Trophoblast cell (in vitro differentiated cells and primary cell): ENCODE measurements around the gene NR1D2.
"Not testable (repeated sequence)": the region's sequence is repeated elsewhere in the genome, so short reads cannot be mapped to it uniquely, and the experiment has no call there.

Experiments used
- DNase-seq, 2 donors: peaks; one replicate each; pipeline ENCODE4 v3.0.0-alpha.2; 2016
- H2AFZ ChIP-seq: 2 replicates; pipeline ENCODE4 v1.6.1; 2013; ENCODE audit warnings: low read length, moderate library complexity, mild to moderate bottlenecking; ENCODE audit not compliant: insufficient read depth, poor library complexity
- H2AK5ac ChIP-seq: 2 replicates; pipeline ENCODE4 v1.6.1; 2013; ENCODE audit warnings: mild to moderate bottlenecking, low read length
- H2BK120ac ChIP-seq: 2 replicates; pipeline ENCODE4 v1.6.1; 2013; ENCODE audit warnings: low read length, mild to moderate bottlenecking, moderate library complexity; ENCODE audit not compliant: insufficient read depth, poor library complexity
- H2BK12ac ChIP-seq: 2 replicates; pipeline ENCODE4 v1.6.1; 2013; ENCODE audit warnings: mild to moderate bottlenecking, low read length, moderate library complexity
- H2BK5ac ChIP-seq: 2 replicates; pipeline ENCODE4 v1.6.1; 2013; ENCODE audit warnings: low read length, low read depth, moderate library complexity, mild to moderate bottlenecking; ENCODE audit not compliant: poor library complexity
- H3K14ac ChIP-seq: 2 replicates; pipeline ENCODE4 v1.6.1; 2013; ENCODE audit warnings: mild to moderate bottlenecking, low read length
- H3K18ac ChIP-seq: 2 replicates; pipeline ENCODE4 v1.6.1; 2013; ENCODE audit warnings: mild to moderate bottlenecking, low read length
- H3K23ac ChIP-seq: 2 replicates; pipeline ENCODE4 v1.6.1; 2013; ENCODE audit warnings: low read length
- H3K27ac ChIP-seq: 2 replicates; pipeline ENCODE4 v1.5.1; 2013; ENCODE audit warnings: low read depth, mild to moderate bottlenecking, inconsistent platforms, low read length, moderate library complexity
- H3K27me3 ChIP-seq: 2 replicates; pipeline ENCODE4 v1.6.1; 2013; ENCODE audit warnings: inconsistent platforms, mild to moderate bottlenecking, low read length, moderate library complexity; ENCODE audit not compliant: insufficient read depth
- H3K36me3 ChIP-seq, 2 experiments: 1 replicate in 1 of 2; 2 replicates in 1 of 2; pipeline ENCODE4 v1.6.1; 2013; ENCODE audit warnings: low read length in 2 of 2, mild to moderate bottlenecking in 2 of 2, moderate library complexity in 1 of 2; ENCODE audit not compliant: insufficient read depth in 2 of 2, control insufficient read depth in 1 of 2
- H3K4ac ChIP-seq: 2 replicates; pipeline ENCODE4 v1.6.1; 2013; ENCODE audit warnings: low read depth, mild to moderate bottlenecking, low read length, moderate library complexity
- H3K4me1 ChIP-seq, 2 experiments: 1 replicate in 1 of 2; 2 replicates in 1 of 2; pipeline ENCODE4 v1.6.1; 2013; ENCODE audit warnings: low read length in 2 of 2, mild to moderate bottlenecking in 2 of 2, moderate library complexity in 1 of 2; ENCODE audit not compliant: insufficient read depth in 2 of 2, control insufficient read depth in 1 of 2
- H3K4me2 ChIP-seq: 2 replicates; pipeline ENCODE4 v1.6.1; 2013; ENCODE audit warnings: inconsistent platforms, mild to moderate bottlenecking, low read length, moderate library complexity
- H3K4me3 ChIP-seq: 2 replicates; pipeline ENCODE4 v1.5.1; 2013; ENCODE audit warnings: mild to moderate bottlenecking, low read depth, low read length, inconsistent platforms
- H3K79me1 ChIP-seq: one replicate; pipeline ENCODE4 v1.6.1; 2013; ENCODE audit warnings: low read length
- H3K79me2 ChIP-seq: 2 replicates; pipeline ENCODE4 v1.6.1; 2013; ENCODE audit warnings: low read length, mild to moderate bottlenecking; ENCODE audit not compliant: control insufficient read depth, insufficient read depth, poor library complexity
- H3K9ac ChIP-seq: 2 replicates; pipeline ENCODE4 v1.6.1; 2013; ENCODE audit warnings: mild to moderate bottlenecking, low read length
- H3K9me3 ChIP-seq: 2 replicates; pipeline ENCODE4 v1.6.1; 2013; ENCODE audit warnings: low read depth, mild to moderate bottlenecking, control low read depth, inconsistent platforms, low read length; ENCODE audit not compliant: insufficient read depth
- H4K12ac ChIP-seq: 2 replicates; pipeline ENCODE4 v1.6.1; 2013; ENCODE audit warnings: low read depth, mild to moderate bottlenecking, low read length, moderate library complexity
- H4K8ac ChIP-seq: 2 replicates; pipeline ENCODE4 v1.6.1; 2013; ENCODE audit warnings: low read depth, mild to moderate bottlenecking, low read length, moderate library complexity
- H4K91ac ChIP-seq: one replicate; pipeline ENCODE4 v1.6.1; 2013; ENCODE audit warnings: low read depth, mild to moderate bottlenecking, low read length, moderate library complexity
- WGBS: extraction: QIAGEN DNeasy Blood & Tissue Kit; methylation state at CpG from one replicate; pipeline ENCODE4 v1.1.7; 2013; ENCODE audit warnings: missing lambda C conversion rate; ENCODE audit not compliant: insufficient read length, insufficient coverage; ENCODE audit errors: extremely low coverage; 5-methylcytosine and 5-hydroxymethylcytosine counted together

The NR1D2 gene

DNA sequence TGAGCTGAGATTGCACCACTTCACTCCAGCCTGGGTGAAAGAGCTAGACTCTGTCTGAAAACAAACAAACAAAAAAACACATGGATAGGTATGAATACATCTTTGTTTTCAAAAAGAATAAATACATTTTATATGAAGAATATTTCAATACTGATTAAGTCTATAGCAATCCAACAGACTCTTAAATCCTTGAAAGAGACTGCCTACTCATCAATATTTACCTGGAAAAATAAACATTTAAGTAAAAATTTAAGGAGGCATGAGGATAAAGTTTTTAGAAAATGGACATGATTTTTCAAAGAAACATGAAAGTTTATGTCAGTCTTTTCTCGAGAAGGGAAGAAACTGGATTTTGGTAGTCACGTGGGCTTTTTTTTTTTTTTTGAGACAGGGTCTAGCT is 33.7 kb upstream of the NR1D2 start:
- Histone ChIP-seq H3K27me3 (peaks cover under 1% of the 10 kb centered on the region), H3K14ac (no peak overlapping the region), H3K79me2 (peaks cover 4% of the 10 kb centered on the region), H2BK12ac (no peak overlapping the region), H2AK5ac (no peak overlapping the region), H4K91ac (no peak overlapping the region), H3K79me1 (peaks cover 2% of the 10 kb centered on the region), H3K4me3 (no peak overlapping the region), H4K12ac (no peak overlapping the region), H3K9me3 (no peaks in the 10 kb centered on the region), H2AFZ (no peak overlapping the region), H3K27ac (no peak overlapping the region), H4K8ac (no peak overlapping the region), H3K36me3 (peaks cover 7% of the 10 kb centered on the region in 2 experiments), H3K9ac (no peak overlapping the region), H2BK5ac (no peak overlapping the region), H3K23ac (no peak overlapping the region), H2BK120ac (no peak overlapping the region), H3K18ac (no peak overlapping the region), H3K4me2 (no peak overlapping the region), H3K4me1 (peaks cover 0 to 6% of the 10 kb centered on the region in 2 experiments), H3K4ac (no peak overlapping the region)
- DNase-seq, result no peak
- WGBS, result no CpG with 5 or more reads among the region's 2 CpGs

DNA sequence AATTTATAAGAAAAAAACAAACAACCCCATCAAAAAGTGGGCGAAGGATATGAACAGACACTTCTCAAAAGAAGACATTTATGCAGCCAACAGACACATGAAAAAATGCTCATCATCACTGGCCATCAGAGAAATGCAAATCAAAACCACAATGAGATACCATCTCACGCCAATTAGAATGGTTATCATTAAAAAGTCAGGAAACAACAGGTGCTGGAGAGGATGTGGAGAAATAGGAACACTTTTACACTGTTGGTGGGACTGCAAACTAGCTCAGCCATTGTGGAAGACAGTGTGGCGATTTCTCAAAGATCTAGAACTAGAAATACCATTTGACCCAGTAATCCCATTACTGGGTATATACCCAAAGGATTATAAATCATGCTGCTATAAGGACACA is 32.8 kb upstream of the NR1D2 start:
- no CpG with 5 or more reads among the region's 3 CpGs for WGBS
- H3K79me2 ChIP-seq, result peaks cover 10% of the 10 kb centered on the region

DNA sequence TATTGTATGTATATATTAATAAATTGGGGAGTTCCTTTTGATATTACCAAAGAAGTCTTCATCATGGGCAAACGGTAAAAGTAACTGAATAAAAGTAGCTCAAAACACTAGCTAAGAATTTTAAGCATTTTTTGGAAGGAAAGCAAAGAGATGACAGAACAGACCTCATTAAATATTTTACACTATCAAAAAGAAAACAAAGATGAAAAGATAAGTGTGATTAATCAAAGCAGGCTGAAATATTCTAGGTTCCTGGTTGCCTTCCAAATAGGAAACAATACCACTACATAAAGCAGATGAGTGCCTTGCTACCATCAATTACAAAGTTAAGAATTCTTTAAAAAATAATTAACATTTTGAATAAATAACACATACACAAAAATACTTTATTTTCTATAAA is 31.9 kb upstream of the NR1D2 start:
- H3K18ac ChIP-seq, result no peak overlapping the region
- DNase-seq, result no peak
- H3K9me3 ChIP-seq, result no peaks in the 10 kb centered on the region
- WGBS, result no CpG with 5 or more reads among the region's 1 CpG
- no peak overlapping the region for H3K23ac ChIP-seq
- H3K4me1 ChIP-seq, result peaks cover 0 to 6% of the 10 kb centered on the region in 2 experiments
- no peak overlapping the region for H3K9ac ChIP-seq
- H3K4me2 ChIP-seq, result no peak overlapping the region
- no peak overlapping the region for H4K8ac ChIP-seq
- no peak overlapping the region for H3K4ac ChIP-seq
- H3K79me2 ChIP-seq, result peaks cover 17% of the 10 kb centered on the region
- H3K27ac ChIP-seq, result no peak overlapping the region
- H4K12ac ChIP-seq, result no peak overlapping the region
- H3K27me3 ChIP-seq, result peaks cover 2% of the 10 kb centered on the region
- H2AFZ ChIP-seq, result no peak overlapping the region
- no peak overlapping the region for H3K14ac ChIP-seq
- H2BK120ac ChIP-seq, result no peak overlapping the region
- H2BK5ac ChIP-seq, result no peak overlapping the region
- peaks cover 7 to 8% of the 10 kb centered on the region in 2 experiments for H3K36me3 ChIP-seq
- H3K4me3 ChIP-seq, result no peak overlapping the region
- H2BK12ac ChIP-seq, result no peak overlapping the region
- no peak overlapping the region for H2AK5ac ChIP-seq
- no peak overlapping the region for H4K91ac ChIP-seq
- H3K79me1 ChIP-seq, result peaks cover 14% of the 10 kb centered on the region

More for the DNA sequence above, 32.8 kb upstream of the NR1D2 start:
- H4K8ac ChIP-seq, H2AK5ac ChIP-seq, H2BK5ac ChIP-seq, H3K36me3 ChIP-seq, H3K14ac ChIP-seq, H3K18ac ChIP-seq, H3K23ac ChIP-seq, H3K27ac ChIP-seq, DNase-seq, H4K91ac ChIP-seq, H3K79me1 ChIP-seq, H3K4me3 ChIP-seq, H3K4me1 ChIP-seq, H2AFZ ChIP-seq, H4K12ac ChIP-seq, H3K9me3 ChIP-seq, H3K4ac ChIP-seq, H2BK120ac ChIP-seq, H2BK12ac ChIP-seq, H3K4me2 ChIP-seq, H3K9ac ChIP-seq, H3K27me3 ChIP-seq: not testable (repeated sequence)

DNA sequence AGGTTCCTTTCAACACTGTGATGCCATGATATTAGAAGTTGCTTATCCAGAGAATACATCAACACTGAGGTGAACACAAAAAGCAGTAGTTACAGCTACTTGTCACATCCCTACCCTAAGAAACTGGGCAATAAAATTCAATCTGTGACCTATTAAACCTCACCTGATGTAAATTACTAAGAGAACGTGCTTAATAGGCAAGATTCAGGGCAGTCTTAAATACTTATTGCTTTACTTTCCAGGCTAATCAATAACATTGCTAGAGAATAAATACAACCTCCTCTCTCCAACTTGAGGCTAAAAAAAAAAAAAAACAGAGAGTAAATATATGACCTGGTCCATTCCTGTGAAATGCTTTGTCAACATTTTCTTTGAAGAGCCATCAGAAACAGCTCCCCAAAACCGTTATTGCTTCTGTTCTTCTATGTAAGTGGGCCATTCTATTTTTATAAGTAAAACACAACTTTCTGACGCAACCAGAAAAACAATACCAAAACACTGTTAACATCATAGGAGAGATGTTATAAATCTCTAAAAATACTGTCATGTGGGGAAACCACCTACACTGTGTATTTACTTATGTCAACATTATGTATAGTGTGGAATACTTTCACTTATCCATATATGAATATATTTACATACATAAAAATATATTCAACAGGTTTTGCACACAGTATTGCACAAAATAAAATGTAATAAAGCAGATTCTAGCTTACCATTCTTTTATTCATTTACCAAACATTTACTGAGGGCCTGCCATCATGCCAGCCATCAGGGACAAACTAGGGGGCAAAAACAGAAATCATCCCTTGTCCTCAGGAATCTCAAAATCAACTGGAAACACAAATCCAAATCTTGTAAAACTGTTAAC is 31.0 kb upstream of the NR1D2 start:
- Histone ChIP-seq H3K27me3 (peaks cover 2% of the 10 kb centered on the region), H2BK5ac (no peak overlapping the region), H4K8ac (no peak overlapping the region), H3K4me3 (no peak overlapping the region), H3K4me2 (no peak overlapping the region), H2BK120ac (no peak overlapping the region), H2AFZ (no peak overlapping the region), H2AK5ac (no peak overlapping the region), H3K18ac (no peak overlapping the region), H2BK12ac (no peak overlapping the region), H3K27ac (no peak overlapping the region), H3K36me3 (peaks cover 7 to 12% of the 10 kb centered on the region in 2 experiments), H3K9me3 (no peaks in the 10 kb centered on the region), H4K12ac (no peak overlapping the region), H4K91ac (no peak overlapping the region), H3K79me2 (peaks cover 17% of the 10 kb centered on the region), H3K14ac (no peak overlapping the region), H3K9ac (no peak overlapping the region), H3K4me1 (peaks cover 0 to 6% of the 10 kb centered on the region in 2 experiments), H3K23ac (no peak overlapping the region), H3K4ac (no peak overlapping the region), H3K79me1 (peaks cover 14% of the 10 kb centered on the region)
- DNase-seq, result no peak
- no CpG with 5 or more reads among the region's 3 CpGs for WGBS
